ENCODE measurements around the gene HES5. TPM values are rescaled to one million over a fixed set of nuclear protein-coding genes. Genes with fewer than 3 reads are reported as not detected.

Gene HES5
- total RNA-seq, 1 experiment from 2014 or later: not detected

DNA sequence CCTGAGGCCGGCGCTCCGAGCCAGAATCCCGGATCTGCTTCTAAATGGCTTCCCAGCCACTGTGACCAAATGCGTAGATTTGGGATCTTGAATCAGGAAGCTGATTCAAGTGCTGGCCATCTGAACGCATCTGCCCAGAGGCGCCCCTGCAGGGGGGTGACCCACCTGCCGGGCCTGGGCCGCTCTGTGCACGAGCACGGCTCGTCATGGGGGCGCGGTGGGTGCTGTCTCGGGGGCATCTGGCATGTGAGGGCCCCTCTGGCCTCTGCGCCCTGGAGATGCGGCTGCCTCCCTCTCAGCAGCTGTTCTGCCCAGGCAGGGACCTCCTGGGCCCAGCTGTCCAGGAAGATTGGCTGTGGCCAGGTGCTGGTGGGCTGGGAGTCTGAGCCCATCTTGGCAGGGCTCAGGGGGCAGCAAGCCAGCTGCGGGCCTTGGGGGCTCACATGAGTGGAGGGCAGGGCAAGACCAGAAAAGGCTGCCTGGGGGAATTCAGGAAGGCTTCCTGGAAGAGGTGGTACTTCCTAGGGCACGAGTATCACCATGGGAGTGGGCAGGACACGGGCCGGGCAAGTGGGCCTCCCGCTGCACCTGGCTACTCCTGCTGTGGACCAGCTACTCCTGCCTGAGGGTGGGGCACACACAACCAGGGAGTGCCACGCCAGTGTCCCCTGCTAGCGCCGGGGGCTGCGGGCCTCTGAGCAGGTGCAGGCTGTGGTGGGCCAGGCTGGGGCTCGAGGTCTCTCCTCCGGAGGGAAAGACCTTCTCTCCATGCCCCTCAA is 28.8 kb downstream of the HES5 start:
- DNase-seq (ENCODE audit: low read depth): no peak

DNA sequence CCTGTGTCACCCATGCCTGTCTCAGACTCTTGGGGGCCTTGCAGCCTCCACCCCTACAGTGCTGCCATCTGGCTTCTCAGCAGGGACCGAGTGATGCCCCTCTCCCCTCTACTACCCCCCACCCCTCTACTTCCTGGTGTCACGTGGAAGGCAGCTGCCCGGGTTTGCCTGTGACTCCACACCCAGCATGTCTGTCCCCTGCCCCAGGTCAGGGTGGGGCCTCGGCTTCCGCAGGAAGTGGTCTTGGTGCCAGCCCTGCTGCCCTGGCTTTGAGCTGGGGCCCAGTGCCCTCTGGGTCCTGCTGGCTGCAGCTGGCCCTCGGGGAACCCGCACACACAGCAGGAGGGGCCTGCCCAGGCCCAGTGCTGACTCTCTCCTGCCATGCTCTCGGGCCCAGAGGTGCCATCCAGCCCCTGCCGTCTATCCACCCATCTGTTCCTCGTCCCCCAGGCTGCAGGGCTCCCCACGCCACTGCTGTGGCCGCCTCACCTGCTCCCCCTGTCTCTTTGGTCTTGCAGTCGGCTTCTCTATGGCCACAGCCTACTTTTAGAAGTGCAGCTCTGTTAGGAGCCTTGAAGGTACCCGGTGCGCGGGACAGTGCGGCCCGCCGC is 30.0 kb downstream of the HES5 start:
- no peak for DNase-seq (ENCODE audit: low read depth)

DNA sequence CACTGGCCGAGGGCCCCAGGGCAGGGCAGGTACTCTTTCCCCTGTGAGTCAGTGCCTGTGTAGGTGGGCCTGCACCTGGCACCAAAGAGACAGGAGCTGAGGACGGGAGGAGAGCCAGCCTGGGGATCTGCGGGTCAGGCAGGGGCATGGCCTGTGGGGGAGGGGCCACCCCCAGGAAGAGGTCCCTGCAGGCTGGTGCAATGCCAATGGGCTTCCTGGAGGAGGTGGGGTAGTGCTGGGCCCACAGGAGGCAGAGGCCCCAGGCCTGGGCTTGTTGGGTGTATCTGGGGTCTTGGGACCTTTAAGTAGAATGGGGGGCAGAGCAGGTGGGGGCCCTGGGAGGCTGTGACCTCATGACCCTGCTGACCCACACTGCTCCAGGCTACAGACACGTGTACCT is 30.8 kb downstream of the HES5 start:
- no peak for DNase-seq (ENCODE audit: low read depth)

DNA sequence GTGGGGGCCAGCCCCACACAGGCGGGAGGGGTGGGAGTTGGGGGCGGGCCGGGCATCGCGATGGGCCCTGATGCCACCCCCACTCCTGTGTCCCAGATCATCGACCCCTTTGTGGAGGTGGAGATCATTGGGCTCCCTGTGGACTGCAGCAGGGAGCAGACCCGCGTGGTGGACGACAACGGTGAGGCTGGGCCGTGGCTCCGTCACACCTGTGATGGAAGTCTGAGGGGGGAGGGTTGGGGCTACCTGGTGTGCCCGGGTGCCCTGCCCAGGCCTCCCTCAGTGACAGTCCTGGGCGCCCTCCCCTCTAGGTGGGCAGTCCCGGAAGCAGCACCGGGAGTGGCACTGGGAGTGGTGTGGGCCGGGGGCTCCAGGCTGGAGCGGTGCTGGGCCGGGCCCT is 31.4 kb downstream of the HES5 start:
- DNase-seq (ENCODE audit: low read depth): no peak

DNA sequence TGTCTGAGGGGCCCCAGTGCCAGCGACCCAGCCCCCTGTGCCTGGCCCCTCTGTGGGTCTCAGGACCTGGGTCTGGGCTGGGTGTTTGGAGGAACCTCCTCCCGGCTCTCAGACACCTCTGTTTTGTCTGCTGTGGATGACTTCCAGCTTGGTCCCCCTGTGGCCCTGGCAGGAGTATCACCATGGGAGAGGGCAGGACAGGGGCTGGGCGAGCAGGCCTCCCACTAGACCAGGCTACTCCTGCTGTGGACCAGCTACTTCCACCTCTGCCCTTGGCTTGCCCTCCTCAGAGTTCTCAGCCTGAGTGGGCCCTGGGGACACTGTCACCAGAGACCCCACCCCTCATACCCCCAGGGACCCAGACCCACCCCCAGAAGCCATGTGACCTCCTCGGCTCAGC is 32.2 kb downstream of the HES5 start:
- no peak for DNase-seq (ENCODE audit: low read depth)

DNA sequence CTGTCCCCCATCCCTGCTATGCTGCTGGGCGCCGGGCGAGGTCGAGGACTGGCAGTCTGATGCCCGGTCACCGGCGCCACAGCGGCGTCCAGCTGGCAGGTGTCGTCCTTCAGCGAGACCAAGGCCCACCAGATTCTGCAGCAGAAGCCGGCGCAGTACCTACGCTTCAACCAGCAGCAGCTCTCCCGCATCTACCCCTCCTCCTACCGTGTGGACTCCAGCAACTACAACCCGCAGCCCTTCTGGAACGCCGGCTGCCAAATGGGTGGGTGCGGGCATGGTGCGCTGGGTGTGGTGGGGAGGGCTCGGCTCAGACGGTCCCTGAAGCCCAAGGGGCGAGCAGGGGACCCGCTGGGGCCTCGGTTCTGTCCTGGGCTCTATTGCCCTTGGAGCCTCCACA is 33.3 kb downstream of the HES5 start:
- DNase-seq (ENCODE audit: low read depth): no peak

DNA sequence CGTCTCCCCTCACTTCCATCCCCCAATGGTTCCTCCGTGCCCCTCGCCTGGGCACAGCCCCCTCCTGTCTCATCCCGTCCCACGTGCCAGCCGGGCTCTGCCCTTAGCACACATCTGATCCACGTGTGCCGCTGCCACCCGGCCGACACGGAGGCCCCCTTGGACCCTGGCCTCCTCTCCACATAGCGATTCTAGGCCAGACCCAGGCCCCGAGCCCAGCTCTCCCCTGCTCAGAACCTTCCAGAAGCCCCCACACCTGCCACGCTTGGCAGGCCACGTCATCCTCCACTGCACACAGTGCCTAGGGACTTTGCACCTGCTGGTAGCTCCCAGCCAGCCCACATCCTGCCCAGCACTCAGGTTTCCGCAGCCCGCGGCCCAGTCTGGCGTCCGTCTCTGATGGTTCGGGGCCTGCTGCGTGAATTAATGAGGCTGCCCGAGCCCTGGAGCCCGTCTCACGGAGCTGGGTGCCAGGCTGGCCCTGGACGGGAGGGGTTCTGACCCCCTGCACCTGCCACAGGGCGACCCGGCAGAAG is 33.9 kb downstream of the HES5 start:
- DNase-seq (ENCODE audit: low read depth): no peak

DNA sequence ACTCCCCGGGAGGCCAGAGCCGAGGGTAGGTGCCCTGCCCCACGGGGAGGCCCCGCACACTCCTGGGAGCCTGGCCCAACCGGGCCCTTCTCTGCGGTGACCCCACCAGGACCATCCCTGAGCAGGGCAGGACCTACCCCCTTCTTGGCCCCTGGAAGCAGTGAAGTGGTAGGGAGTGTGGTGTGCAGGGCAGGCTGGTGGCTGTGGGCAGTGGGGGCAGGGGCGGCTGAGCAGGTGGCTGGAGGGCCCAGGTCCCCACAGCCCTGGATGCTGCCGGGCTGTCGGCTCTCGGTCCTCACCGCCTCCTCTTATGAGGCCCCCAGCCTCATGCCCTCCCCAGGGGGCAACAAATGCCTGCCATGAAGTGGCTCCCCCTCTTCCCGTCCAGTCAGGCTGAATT is 34.5 kb downstream of the HES5 start:
- no peak for DNase-seq (ENCODE audit: low read depth)

DNA sequence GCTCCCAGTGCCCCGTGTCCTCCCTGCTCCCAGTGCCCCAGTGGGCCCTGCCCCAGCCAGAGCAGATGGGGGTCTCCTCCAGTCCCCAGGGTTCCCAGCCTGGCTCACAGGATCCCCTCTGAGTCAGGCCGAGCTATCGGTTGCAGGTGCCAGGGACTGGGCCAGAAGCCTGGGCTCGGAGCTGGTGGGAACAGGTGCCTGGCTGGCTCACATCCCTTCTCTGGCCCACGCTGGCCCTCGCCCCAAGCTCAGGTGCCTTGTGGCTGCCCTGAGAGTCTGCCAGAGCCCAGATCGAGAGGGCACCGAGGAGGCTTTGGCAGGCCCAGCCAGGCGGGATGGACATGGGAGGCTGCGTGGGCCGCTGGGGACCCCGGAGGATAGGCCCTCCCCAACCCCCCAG is 35.0 kb downstream of the HES5 start:
- DNase-seq (ENCODE audit: low read depth): no peak

DNA sequence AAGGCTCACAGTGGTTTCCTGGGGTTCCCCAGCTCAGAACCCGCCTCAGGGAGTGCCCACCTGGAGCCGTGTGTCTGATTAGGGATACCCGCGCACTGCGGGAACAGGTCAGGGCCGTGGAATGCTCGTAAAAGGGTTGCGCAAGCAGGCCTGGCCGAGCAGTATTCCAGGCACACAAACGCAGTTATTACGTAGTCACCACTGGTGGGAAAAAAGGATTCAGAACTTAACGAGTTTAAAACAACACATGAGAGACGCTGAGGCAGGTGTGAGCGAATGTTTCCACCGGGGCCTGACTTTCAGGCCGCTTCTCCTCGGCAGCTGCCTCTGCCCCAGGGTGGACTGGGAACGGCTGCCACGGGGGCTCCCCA is 35.8 kb downstream of the HES5 start:
- peak; percentile 84 for DNase-seq (ENCODE audit: low read depth)

DNA sequence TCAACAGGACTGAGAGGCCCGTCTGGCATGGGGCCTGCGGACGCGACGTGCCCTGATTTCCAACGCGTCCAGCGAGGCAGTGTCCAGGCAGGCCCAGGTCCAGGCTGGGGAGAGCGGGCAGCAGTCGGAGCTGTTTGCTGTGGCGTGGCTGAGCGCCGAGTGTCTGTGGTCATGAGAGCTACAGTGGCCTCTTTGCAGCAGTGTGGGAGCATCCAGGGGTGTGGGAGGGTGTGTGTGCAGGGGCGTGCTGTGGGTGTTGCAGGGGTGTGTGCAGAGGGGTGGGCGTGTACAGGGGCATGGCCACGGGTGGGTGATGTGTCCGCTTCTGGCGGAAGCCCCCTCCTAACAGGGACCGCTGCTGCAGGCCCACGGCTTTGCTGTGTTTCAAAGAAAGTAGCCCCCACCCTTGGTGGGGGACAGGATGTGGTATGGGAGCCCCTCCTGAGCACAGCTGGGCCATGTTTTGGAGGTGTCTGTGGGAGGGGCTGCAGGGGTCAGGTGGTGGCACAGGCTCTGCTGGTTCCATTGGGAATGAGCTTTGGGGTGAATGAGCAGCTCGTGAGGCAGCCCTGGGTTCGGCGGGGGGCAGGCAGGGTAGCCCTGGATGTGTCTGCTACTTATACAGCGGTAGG is 36.3 kb downstream of the HES5 start:
- DNase-seq (ENCODE audit: low read depth): peak; percentile 43

DNA sequence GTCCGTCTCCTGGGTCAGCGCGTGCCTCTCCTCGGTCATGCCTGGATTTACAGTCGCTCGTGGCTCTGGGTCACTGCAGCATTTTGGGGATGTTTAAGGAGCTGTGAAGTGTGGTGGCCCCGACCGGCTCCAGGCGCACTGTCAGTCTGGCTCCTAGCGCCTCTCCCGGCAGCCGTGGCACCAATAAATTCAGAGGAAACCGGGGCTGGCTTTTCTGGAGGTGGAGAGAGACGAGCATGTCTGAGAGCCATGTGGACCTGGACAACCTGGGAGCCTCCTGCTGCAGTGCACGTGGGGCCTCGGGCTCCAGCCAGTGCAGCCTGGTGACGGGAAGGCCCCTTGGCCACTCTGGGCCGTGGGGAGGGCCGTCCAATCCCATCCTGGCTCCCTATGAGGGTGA is 36.8 kb downstream of the HES5 start:
- DNase-seq (ENCODE audit: low read depth): no peak

DNA sequence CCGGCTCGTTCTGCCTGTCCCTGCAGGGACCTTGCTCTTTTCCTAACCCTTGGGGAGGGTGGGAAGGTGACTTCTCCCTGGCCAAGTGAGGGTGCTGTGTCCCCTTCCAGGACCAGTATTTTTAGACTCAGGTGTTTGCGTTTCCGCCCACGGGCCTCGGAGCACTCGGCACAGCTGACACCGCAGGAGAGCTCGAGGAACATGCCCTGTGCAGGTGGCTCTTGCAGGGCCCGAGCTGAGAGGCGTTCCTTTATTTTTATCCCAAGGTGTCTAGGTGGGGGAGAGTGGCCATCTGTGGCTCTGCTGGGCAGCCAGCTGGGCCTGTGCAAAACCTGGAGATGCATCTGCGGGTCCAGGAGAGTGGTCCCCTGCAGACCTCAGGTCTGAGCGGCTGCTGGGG is 38.0 kb downstream of the HES5 start:
- no peak for DNase-seq (ENCODE audit: low read depth)

DNA sequence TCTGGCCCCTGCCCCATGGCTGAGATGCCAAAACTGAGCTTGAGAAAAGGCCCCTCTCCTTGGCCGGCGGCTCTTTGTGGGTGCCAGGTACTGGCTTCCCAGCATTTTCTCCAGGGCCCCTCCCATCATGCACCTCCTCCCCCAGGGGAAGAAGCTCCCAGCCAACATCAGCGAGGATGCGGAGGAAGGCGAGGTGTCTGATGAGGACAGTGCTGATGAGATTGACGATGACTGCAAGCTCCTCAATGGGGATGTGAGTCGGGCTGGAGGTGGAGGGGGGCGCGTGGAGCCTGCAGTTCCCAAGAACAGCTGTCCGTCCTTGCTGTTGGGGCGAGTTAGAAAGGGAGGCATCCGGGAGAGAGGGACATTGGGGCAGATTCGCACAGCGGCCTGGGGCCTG is 40.4 kb downstream of the HES5 start:
- DNase-seq (ENCODE audit: low read depth): no peak

DNA sequence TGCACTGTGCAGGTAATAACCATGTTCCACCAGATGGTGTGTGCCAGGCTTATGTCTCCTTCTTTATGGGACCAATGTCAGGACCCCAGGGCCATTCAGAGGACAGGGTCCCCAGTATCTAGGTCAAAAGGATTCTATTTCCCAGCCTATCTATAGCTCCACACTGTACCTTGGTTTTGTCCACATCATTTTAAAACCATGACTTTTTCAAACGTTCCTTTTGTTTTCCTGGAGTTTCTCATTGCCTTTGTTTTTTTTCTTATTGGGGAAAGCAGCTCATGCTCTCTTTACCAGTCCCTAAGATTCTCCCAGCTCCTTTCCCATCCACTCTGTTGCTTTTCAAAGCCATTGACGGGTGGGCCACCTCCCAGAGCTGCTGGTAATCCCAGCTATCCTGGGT is 41.4 kb downstream of the HES5 start:
- no peak for DNase-seq (ENCODE audit: low read depth)

DNA sequence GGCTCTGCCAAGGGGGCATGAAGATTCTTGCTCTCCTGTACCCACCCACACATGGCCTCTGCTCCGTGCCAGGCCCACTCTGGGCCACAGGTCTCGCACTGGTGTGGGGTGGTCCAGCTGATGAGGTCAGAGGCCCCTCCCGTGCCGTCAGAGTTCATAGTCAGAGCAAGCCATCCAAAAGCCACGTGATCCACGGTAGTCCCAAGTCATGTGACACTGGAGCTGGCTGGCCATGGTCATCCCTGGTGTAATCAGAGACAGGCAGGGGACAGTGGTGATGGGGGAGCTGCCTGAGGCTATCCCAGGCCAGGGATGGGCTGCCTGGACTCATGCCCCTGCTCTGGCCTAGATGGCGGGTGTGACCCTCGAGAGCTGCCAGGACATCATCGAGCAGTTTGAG is 43.5 kb downstream of the HES5 start:
- no peak for DNase-seq (ENCODE audit: low read depth)

DNA sequence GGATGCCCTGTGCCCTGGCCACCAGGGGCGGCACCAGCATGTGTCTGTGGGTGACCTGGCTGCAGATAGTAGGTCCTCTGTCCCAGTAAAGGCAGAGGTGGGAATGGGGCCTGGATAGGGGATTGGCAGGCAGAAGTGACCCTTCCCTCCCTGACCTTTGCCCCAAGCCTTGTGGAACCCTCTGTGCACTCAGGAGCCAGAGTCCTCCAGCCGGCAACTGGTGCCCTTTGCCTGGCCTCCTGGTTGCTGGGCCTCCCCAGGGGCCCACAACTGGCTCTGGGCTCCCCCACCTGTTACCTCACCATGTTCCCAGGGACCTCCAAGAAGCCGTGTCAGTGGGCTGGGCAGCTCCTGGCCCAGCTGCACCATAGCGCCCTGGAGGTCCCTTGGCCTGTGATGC is 44.0 kb downstream of the HES5 start:
- no peak for DNase-seq (ENCODE audit: low read depth)

DNA sequence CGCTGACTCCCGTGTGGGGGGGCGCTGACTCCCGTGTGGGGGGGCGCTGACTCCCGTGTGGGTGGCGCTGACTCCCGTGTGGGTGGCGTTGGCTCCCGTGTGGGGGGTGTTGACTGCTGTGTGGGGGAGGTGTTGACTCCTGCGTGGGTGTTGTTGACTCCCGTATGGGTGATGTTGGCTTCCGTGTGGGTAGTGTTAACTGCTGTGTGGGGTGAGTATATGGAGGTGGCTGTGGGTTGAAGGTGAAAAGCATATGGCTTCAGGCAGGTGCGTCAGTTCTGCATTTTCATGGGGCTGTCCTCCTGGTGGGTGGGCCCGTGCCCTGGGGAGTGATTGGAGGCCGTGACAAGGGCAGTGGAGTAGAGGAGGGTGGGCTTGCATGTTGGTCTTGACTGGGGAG is 46.1 kb downstream of the HES5 start:
- DNase-seq (ENCODE audit: low read depth): no peak

DNA sequence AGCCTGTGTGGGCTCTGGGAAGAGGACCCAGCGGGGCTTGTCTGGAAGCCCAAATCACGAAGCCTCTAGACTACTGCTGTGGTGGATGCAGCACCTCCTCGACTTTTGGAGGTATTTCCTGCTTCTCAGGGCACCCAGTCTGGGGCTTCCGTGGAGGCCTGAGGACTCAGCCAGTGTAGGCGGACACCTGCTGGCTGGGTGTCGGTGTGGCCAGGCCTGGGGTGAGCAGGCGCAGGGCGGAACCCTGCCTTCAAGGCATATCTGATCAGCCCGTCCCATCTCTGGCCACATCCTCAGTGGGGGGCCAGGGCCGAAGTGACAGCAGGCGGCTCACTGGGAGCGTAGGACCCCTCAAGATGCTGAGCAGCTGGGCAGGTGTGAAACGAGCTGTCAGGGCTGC is 47.0 kb downstream of the HES5 start:
- DNase-seq (ENCODE audit: low read depth): no peak

DNA sequence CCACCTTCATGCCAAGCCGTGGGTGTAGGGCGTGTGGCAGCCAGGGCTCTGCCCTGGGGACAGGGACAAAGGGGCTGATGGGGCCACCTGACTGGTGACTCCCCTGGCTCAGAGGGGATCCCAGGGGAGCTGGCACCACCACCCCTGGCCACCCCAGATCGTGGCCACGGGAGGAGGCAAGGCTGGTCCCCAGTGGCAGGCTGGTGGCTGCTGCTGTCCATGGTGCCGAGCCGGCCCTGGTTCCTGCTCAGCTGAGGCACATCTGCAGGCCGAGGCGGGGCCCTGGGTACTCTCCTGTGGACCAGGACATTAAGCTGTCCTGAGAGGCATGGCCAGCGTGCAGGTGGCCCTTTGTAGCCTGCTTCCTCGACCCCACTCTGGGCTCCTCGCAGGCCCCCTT is 47.5 kb downstream of the HES5 start:
- no peak for DNase-seq (ENCODE audit: low read depth)

DNA sequence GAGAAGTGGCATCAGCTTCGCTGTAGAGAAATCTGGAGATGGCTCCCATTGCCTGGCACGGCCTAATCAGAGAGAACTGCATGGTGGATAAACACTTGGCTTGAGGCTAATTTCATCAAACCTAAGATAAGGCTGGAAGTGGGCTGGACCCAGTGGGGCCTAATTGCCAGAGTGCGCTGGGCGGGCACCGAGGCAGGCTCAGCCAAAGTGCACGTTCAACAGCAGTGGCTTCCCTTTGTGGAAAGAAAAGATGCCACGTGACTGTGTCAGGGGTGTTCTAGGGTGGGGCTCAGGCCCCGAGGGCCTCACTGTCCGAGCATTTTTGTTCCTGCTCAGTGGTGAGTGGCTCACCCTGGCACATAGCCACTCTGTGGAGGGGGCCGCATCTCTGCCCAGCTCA is 48.2 kb downstream of the HES5 start:
- DNase-seq (ENCODE audit: low read depth): peak; percentile 55

DNA sequence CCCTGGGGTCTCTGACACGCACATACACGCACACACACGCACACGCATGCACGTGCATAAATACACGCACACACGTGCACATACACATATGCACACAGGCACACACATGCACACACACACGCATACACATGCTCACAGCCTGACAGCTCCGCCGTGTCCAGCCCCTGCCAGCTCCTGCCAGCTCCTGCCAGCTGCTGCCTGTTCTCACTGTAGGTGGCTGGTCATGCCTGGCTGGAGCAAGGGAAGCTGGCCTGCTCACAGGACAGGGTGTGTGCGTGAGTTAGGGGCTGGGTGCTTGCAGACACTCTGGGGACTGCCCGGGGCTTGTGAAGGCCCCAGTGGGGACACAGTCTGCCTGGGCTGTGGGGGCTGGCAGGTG is 49.1 kb downstream of the HES5 start:
- no peak for DNase-seq (ENCODE audit: low read depth)
